PFSK-1 (cell line): Measurements from ENCODE around the gene MTFR1L.

Experiments
- FOXP2 ChIP-seq: optimal IDR thresholded peaks from 2 replicates; pipeline ENCODE3; 2011; ENCODE audit warnings: borderline replicate concordance, control low read depth, inconsistent platforms; ENCODE audit not compliant: insufficient read depth; ENCODE audit errors: extremely low read length, extremely low read depth
- POLR2AphosphoS5 ChIP-seq: IDR thresholded peaks from 2 replicates; pipeline ENCODE4 v1.6.1; 2012; ENCODE audit warnings: low read depth, mild to moderate bottlenecking, control low read depth, low read length, moderate library complexity
- REST ChIP-seq, 2 experiments: IDR thresholded peaks; 2 replicates each; pipeline versions ENCODE4 v1.6.1 to v1.8.0; 2011 to 2012; ENCODE audit warnings: low read depth in 2 of 2, low read length in 2 of 2, control low read depth in 1 of 2, inconsistent platforms in 1 of 2, mild to moderate bottlenecking in 1 of 2, moderate library complexity in 1 of 2; ENCODE audit not compliant: insufficient read depth in 1 of 2
- SIN3A ChIP-seq: IDR thresholded peaks from 2 replicates; pipeline ENCODE4 v1.6.1; 2012; ENCODE audit warnings: mild to moderate bottlenecking, low read length, moderate library complexity, borderline replicate concordance; ENCODE audit not compliant: insufficient read depth
- TAF1 ChIP-seq: IDR thresholded peaks from 2 replicates; pipeline ENCODE4 v1.6.1; 2012; ENCODE audit warnings: low read length, control low read depth, borderline replicate concordance; ENCODE audit not compliant: insufficient read depth

MTFR1L gene

GRCh38 chr1:25833158-25833557 is 13.4 kb downstream of the MTFR1L start:
- TF ChIP-seq REST (IDR thresholded peaks at IDR 0.05; ENCODE audit: insufficient read depth in 1 of 2, low read depth in 2 of 2, low read length in 2 of 2) (no peak), POLR2AphosphoS5 (no peak), SIN3A (no peak), TAF1 (no peak), FOXP2 (no peak)

GRCh38 chr1:25834894-25835293 is 15.1 kb downstream of the MTFR1L start:
- no peak for TF ChIP-seq FOXP2
- TF ChIP-seq TAF1: no peak
- TF ChIP-seq POLR2AphosphoS5: no peak
- TF ChIP-seq REST (IDR thresholded peaks at IDR 0.05; ENCODE audit: insufficient read depth in 1 of 2, low read depth in 2 of 2, low read length in 2 of 2): no peak
- no peak for TF ChIP-seq SIN3A

GRCh38 chr1:25836695-25837094 is 16.9 kb downstream of the MTFR1L start:
- TF ChIP-seq TAF1: no peak
- TF ChIP-seq SIN3A: no peak
- no peak for TF ChIP-seq POLR2AphosphoS5
- TF ChIP-seq REST (IDR thresholded peaks at IDR 0.05; ENCODE audit: insufficient read depth in 1 of 2, low read depth in 2 of 2, low read length in 2 of 2): no peak
- TF ChIP-seq FOXP2: no peak

GRCh38 chr1:25837262-25837875 is 17.6 kb downstream of the MTFR1L start:
- TF ChIP-seq FOXP2: no peak
- TF ChIP-seq TAF1: no peak
- TF ChIP-seq REST (IDR thresholded peaks at IDR 0.05; ENCODE audit: insufficient read depth in 1 of 2, low read depth in 2 of 2, low read length in 2 of 2): no peak

GRCh38 chr1:25843483-25843882 is 23.7 kb downstream of the MTFR1L start:
- TF ChIP-seq TAF1 (no peak), FOXP2 (no peak), SIN3A (no peak), POLR2AphosphoS5 (no peak), REST (IDR thresholded peaks at IDR 0.05; ENCODE audit: insufficient read depth in 1 of 2, low read depth in 2 of 2, low read length in 2 of 2) (no peak)
